ENCODE measurements around the gene UCHL3. TPM values are rescaled to one million over a fixed set of nuclear protein-coding genes. Genes with fewer than 3 reads are reported as not detected.

The UCHL3 gene
- polyA plus RNA-seq, 1 donor from 2014 or later = 47.1 TPM

DNA sequence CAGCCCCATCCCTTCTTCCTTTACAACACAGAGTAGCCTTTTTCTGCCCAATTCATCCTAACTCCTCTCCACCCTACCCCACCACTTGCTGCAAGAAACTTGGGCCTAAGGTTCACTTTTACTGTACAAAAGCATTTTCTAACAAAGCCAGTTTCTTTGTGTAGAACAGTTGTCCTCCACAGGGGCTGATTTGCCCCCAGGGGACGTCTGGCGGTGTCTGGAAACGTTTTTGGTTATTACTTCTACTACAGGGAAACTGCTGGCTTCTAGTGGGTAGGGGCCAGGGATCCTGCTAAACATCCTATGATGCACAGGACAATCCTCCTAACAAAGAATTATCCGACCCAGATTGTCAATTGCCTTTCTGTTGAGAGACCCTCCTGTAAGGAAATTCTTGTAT is 79.2 kb downstream of the UCHL3 start:
- Histone ChIP-seq H3K27ac (ENCODE audit: low read length) (no peak overlapping the region), H3K79me2 (replicated peaks; ENCODE audit: insufficient read depth, low read length) (no peaks in the 10 kb centered on the region)

DNA sequence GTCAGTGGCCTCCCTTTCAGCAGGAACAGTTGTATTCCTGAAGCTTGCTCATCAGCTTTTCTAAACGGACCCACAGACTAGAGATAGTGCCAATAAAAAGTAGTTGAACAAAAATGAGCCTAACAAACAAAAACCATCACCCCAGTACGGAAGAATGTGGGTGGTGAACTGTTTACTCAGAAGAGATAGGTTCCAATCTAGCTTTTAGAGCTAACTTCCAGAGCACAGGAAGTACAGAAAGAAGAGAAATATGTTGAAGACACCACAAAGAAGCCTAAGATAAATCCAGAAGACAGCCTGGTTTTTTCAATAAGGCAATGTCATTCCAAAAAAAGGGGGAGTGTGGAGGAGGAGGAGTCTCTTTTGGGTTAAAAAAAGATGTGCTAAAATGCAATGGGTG is 83.7 kb downstream of the UCHL3 start:
- Histone ChIP-seq H3K4me2 (ENCODE audit: low read length) (no peak overlapping the region), H3K4me3 (ENCODE audit: low read length) (no peak overlapping the region), H4K20me1 (ENCODE audit: insufficient read depth) (no peaks in the 10 kb centered on the region), H3F3A (ENCODE audit: insufficient read depth, low read length, poor library complexity, severe bottlenecking) (no peaks in the 10 kb centered on the region), H2AFZ (ENCODE audit: low read depth, low read length) (no peak overlapping the region), H3K36me3 (ENCODE audit: insufficient read depth, low read length) (no peaks in the 10 kb centered on the region), H3K9me3 (ENCODE audit: low read length) (no peaks in the 10 kb centered on the region), H3K27ac (ENCODE audit: low read length) (no peak overlapping the region), H3K27me3 (ENCODE audit: insufficient read depth, low read depth, low read length) (peaks cover 34% of the 10 kb centered on the region), H3K9ac (ENCODE audit: low read length) (no peak overlapping the region), H3K79me2 (replicated peaks; ENCODE audit: insufficient read depth, low read length) (no peaks in the 10 kb centered on the region), H3K9me2 (ENCODE audit: insufficient read depth, low read length) (no peaks in the 10 kb centered on the region)
- TF ChIP-seq EZH2 (IDR thresholded peaks at IDR 0.05; ENCODE audit: borderline replicate concordance, insufficient read depth, low read length, poor library complexity, severe bottlenecking) = no peak
- TF ChIP-seq MXI1 (conservative IDR thresholded peaks at IDR 0.05; ENCODE audit: poor library complexity, severe bottlenecking) = no peak
- no peak for TF ChIP-seq POLR2AphosphoS5 (IDR thresholded peaks at IDR 0.05)
- TF ChIP-seq TAF1 (IDR thresholded peaks at IDR 0.05; ENCODE audit: low read depth) = no peak
- TF ChIP-seq CTCF (IDR thresholded peaks at IDR 0.05; ENCODE audit: poor library complexity, severe bottlenecking) = no peak

More for the DNA sequence above, 79.2 kb downstream of the UCHL3 start:
- Histone ChIP-seq H3K4me3 (ENCODE audit: low read length) (no peak overlapping the region), H3F3A (ENCODE audit: insufficient read depth, low read length, poor library complexity, severe bottlenecking) (no peaks in the 10 kb centered on the region), H3K9me3 (ENCODE audit: low read length) (no peaks in the 10 kb centered on the region), H3K9ac (ENCODE audit: low read length) (no peak overlapping the region), H3K36me3 (ENCODE audit: insufficient read depth, low read length) (no peaks in the 10 kb centered on the region), H3K27me3 (ENCODE audit: insufficient read depth, low read depth, low read length) (no peaks in the 10 kb centered on the region), H3K9me2 (ENCODE audit: insufficient read depth, low read length) (no peaks in the 10 kb centered on the region), H3K4me2 (ENCODE audit: low read length) (no peak overlapping the region), H4K20me1 (ENCODE audit: insufficient read depth) (no peaks in the 10 kb centered on the region), H2AFZ (ENCODE audit: low read depth, low read length) (no peak overlapping the region)
- TF ChIP-seq TAF1 (IDR thresholded peaks at IDR 0.05; ENCODE audit: low read depth) (no peak), SMC3 (conservative IDR thresholded peaks at IDR 0.05; ENCODE audit: poor library complexity) (no peak), CTCF (IDR thresholded peaks at IDR 0.05; ENCODE audit: poor library complexity, severe bottlenecking) (no peak), POLR2AphosphoS5 (IDR thresholded peaks at IDR 0.05) (no peak)

DNA sequence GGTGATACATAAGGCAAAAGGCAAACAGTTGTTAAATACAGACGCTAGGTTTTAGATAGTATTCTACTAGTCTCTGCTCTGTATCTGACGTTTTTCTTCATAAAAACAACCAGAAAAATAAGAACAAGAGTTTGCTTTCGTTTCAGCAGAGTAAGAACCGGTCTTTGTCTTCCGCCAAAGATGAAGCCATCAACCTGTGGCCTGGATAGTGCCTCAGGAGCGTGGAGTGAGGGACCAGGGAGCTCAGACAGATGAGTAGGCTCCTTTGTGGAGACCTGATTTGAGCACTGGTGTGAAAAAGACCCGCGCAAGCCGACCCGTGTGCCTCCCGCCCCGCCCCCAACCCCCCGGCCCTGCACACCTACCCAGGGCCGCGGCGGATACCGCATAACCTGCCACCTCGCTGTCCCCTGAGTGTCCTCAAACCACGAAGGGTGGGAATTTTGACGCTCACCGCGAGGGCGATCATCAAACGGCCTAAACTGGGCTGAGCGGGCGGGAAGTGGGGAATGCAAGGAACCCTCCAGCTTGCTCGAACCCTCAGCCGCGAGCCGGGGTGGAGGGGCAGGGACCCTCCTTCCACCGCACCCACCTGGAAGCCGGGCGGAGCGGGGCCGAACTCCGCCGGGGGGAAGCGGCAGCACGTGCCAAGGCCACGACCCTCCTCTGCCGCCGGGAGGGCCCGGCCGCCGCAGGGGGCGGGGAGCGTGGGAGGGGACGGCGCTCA is 85.7 kb downstream of the UCHL3 start:
- H3K27me3 ChIP-seq (ENCODE audit: insufficient read depth, low read depth, low read length) = peaks cover 43% of the 10 kb centered on the region
- no peak overlapping the region for H3K4me3 ChIP-seq (ENCODE audit: low read length)
- no peaks in the 10 kb centered on the region for H3K9me3 ChIP-seq (ENCODE audit: low read length)
- no peaks in the 10 kb centered on the region for H3K36me3 ChIP-seq (ENCODE audit: insufficient read depth, low read length)
- no peaks in the 10 kb centered on the region for H3F3A ChIP-seq (ENCODE audit: insufficient read depth, low read length, poor library complexity, severe bottlenecking)
- H3K27ac ChIP-seq (ENCODE audit: low read length) = no peak overlapping the region
- H3K9me2 ChIP-seq (ENCODE audit: insufficient read depth, low read length) = no peaks in the 10 kb centered on the region
- H4K20me1 ChIP-seq (ENCODE audit: insufficient read depth) = no peaks in the 10 kb centered on the region
- H3K4me2 ChIP-seq (ENCODE audit: low read length) = no peak overlapping the region
- no peak overlapping the region for H2AFZ ChIP-seq (ENCODE audit: low read depth, low read length)
- no peaks in the 10 kb centered on the region for H3K79me2 ChIP-seq (replicated peaks; ENCODE audit: insufficient read depth, low read length)
- H3K9ac ChIP-seq (ENCODE audit: low read length) = no peak overlapping the region
- no peak for TF ChIP-seq EP300 (conservative IDR thresholded peaks at IDR 0.05; ENCODE audit: poor library complexity, severe bottlenecking)
- no peak for TF ChIP-seq TAF1 (IDR thresholded peaks at IDR 0.05; ENCODE audit: low read depth)
- TF ChIP-seq EZH2 (IDR thresholded peaks at IDR 0.05; ENCODE audit: borderline replicate concordance, insufficient read depth, low read length, poor library complexity, severe bottlenecking) = no peak
- no peak for TF ChIP-seq MXI1 (conservative IDR thresholded peaks at IDR 0.05; ENCODE audit: poor library complexity, severe bottlenecking)
- TF ChIP-seq SMC3 (conservative IDR thresholded peaks at IDR 0.05; ENCODE audit: poor library complexity) = no peak
- TF ChIP-seq POLR2AphosphoS5 (IDR thresholded peaks at IDR 0.05) = no peak
- TF ChIP-seq, protein P1, sequence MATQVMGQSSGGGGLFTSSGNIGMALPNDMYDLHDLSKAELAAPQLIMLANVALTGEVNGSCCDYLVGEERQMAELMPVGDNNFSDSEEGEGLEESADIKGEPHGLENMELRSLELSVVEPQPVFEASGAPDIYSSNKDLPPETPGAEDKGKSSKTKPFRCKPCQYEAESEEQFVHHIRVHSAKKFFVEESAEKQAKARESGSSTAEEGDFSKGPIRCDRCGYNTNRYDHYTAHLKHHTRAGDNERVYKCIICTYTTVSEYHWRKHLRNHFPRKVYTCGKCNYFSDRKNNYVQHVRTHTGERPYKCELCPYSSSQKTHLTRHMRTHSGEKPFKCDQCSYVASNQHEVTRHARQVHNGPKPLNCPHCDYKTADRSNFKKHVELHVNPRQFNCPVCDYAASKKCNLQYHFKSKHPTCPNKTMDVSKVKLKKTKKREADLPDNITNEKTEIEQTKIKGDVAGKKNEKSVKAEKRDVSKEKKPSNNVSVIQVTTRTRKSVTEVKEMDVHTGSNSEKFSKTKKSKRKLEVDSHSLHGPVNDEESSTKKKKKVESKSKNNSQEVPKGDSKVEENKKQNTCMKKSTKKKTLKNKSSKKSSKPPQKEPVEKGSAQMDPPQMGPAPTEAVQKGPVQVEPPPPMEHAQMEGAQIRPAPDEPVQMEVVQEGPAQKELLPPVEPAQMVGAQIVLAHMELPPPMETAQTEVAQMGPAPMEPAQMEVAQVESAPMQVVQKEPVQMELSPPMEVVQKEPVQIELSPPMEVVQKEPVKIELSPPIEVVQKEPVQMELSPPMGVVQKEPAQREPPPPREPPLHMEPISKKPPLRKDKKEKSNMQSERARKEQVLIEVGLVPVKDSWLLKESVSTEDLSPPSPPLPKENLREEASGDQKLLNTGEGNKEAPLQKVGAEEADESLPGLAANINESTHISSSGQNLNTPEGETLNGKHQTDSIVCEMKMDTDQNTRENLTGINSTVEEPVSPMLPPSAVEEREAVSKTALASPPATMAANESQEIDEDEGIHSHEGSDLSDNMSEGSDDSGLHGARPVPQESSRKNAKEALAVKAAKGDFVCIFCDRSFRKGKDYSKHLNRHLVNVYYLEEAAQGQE (IDR thresholded peaks at IDR 0.05; ENCODE audit: borderline replicate concordance) = no peak
- TF ChIP-seq CTCF (IDR thresholded peaks at IDR 0.05; ENCODE audit: poor library complexity, severe bottlenecking) = no peak
- TF ChIP-seq RAD21 (conservative IDR thresholded peaks at IDR 0.05) = no peak
